Cerebellar cortex (tissue), 1 donor: ENCODE measurements around the gene SH3BP2.

Source experiments
- DNase-seq: peaks from one replicate; pipeline ENCODE4 v3.0.0-alpha.2; 2015; ENCODE audit warnings: low spot score

Gene SH3BP2

GRCh38 chr4:2819244-2820215 lies 26.6 kb downstream of the SH3BP2 start:
- no peak for DNase-seq

GRCh38 chr4:2820216-2820982 lies 27.5 kb downstream of the SH3BP2 start:
- DNase-seq, result no peak

- DNase-seq, result no peak
Observed at GRCh38 chr4:2822461-2823300, 29.8 kb downstream of the SH3BP2 start.

- no peak for DNase-seq
Observed at GRCh38 chr4:2823301-2823670, 30.4 kb downstream of the SH3BP2 start.

GRCh38 chr4:2823671-2824328 lies 30.9 kb downstream of the SH3BP2 start:
- DNase-seq, result no peak

GRCh38 chr4:2824329-2824835 lies 31.5 kb downstream of the SH3BP2 start:
- DNase-seq, result no peak

- DNase-seq, result no peak
Observed at GRCh38 chr4:2824836-2825381, 32.0 kb downstream of the SH3BP2 start.

GRCh38 chr4:2825740-2826139 lies 32.9 kb downstream of the SH3BP2 start:
- no peak for DNase-seq

- no peak for DNase-seq
Observed at GRCh38 chr4:2827071-2827873, 34.4 kb downstream of the SH3BP2 start.

- no peak for DNase-seq
Observed at GRCh38 chr4:2827874-2828751, 35.2 kb downstream of the SH3BP2 start.

GRCh38 chr4:2828758-2829181 lies 35.9 kb downstream of the SH3BP2 start:
- DNase-seq, result no peak

GRCh38 chr4:2829321-2829932 lies 36.5 kb downstream of the SH3BP2 start:
- DNase-seq, result no peak

- DNase-seq, result no peak
Observed at GRCh38 chr4:2829933-2830451, 37.1 kb downstream of the SH3BP2 start.

- no peak for DNase-seq
Observed at GRCh38 chr4:2830632-2831610, 38.0 kb downstream of the SH3BP2 start.

GRCh38 chr4:2831611-2832308 lies 38.9 kb downstream of the SH3BP2 start:
- DNase-seq, result no peak

- DNase-seq, result no peak
Observed at GRCh38 chr4:2832309-2832980, 39.6 kb downstream of the SH3BP2 start.
